Ovary (tissue), 3 donors: ENCODE data around the gene PPP1R1C.

Experiments used
- EP300 ChIP-seq: sonication (generic); formaldehyde crosslinking; IDR thresholded peaks from one replicate; pipeline ENCODE4 v1.6.1; 2017; ENCODE audit warnings: antibody characterized with exemption
- POLR2A ChIP-seq: fragments of 450-650 bp; IDR thresholded peaks from one replicate; pipeline ENCODE4 v1.6.1; 2017; ENCODE audit warnings: antibody characterized with exemption, mild to moderate bottlenecking, moderate library complexity
- TF ChIP-seq, protein P1 (sequence below), 3 donors: fragments of 450-650 bp in 2 of 3; fragments of 200-600 bp in 1 of 3; IDR thresholded peaks; one replicate each; pipeline versions ENCODE4 v1.5.1 to v1.8.0; 2016 to 2022; ENCODE audit warnings: antibody characterized with exemption in 3 of 3, mild to moderate bottlenecking in 1 of 3
- donor health status: DM: no; HTN: no; CAD: no.

DNA sequence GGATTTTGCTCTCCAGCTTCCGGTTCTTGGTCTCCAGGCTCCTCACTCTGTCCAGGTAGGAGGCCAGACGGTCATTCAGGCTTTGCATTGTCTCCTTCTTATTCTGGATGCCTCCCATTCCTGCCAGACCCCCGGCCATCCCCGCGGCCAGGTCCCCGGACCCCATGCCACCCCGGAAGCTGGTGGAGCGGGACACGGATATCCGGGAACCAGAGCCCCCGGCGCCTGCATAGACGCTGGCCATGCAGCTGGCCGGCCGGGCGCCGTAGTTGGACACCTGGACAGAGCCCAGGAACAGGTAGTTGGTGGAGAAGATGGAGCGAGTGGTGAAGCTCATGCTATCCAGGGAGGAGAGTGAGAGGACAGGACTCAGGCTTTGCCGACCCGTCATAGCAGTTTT, 23.5 kb upstream of the PPP1R1C start:
- no peak for TF ChIP-seq POLR2A
- TF ChIP-seq, protein P1, sequence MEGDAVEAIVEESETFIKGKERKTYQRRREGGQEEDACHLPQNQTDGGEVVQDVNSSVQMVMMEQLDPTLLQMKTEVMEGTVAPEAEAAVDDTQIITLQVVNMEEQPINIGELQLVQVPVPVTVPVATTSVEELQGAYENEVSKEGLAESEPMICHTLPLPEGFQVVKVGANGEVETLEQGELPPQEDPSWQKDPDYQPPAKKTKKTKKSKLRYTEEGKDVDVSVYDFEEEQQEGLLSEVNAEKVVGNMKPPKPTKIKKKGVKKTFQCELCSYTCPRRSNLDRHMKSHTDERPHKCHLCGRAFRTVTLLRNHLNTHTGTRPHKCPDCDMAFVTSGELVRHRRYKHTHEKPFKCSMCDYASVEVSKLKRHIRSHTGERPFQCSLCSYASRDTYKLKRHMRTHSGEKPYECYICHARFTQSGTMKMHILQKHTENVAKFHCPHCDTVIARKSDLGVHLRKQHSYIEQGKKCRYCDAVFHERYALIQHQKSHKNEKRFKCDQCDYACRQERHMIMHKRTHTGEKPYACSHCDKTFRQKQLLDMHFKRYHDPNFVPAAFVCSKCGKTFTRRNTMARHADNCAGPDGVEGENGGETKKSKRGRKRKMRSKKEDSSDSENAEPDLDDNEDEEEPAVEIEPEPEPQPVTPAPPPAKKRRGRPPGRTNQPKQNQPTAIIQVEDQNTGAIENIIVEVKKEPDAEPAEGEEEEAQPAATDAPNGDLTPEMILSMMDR (IDR thresholded peaks at IDR 0.05), result no peak
- TF ChIP-seq EP300, result no peak
